Activated CD4-positive, alpha-beta T cell treated with anti-CD3 and anti-CD28 coated beads, Interleukin-2, Interleukin-4, amounts not matched to agents 100 ng/mL and 50 ng/mL, durations not matched to agents 16 hours and 8 hours (primary cell): ENCODE measurements around the gene MACROD1.

Experiments
- DNase-seq: peaks from one replicate; pipeline ENCODE4 v3.0.0-alpha.2; 2020; ENCODE audit warnings: low spot score

Gene MACROD1

GRCh38 chr11:64032050-64032449 lies 133.9 kb downstream of the MACROD1 start:
- no peak for DNase-seq

DNA sequence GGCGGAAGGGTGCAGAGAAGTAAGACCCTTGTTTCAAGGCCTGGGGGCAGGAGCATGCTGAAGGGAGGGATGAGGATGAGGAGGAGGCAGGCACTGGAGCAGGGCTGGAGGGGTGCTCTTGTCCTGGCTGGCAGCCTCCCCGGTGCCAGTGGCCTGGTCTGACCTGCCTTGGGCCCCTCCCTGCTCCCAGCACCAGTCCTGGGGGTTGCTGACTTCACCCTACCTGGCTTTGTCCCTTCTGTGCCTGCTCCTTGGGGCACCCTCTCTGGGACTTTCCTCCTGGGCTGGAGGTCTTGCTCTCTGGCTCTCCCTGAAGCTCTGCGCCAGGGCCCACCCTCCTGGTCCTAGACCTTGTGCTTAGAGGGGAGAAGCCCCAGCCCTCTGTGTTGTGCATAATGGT lies 134.9 kb downstream of the MACROD1 start:
- no peak for DNase-seq

DNA sequence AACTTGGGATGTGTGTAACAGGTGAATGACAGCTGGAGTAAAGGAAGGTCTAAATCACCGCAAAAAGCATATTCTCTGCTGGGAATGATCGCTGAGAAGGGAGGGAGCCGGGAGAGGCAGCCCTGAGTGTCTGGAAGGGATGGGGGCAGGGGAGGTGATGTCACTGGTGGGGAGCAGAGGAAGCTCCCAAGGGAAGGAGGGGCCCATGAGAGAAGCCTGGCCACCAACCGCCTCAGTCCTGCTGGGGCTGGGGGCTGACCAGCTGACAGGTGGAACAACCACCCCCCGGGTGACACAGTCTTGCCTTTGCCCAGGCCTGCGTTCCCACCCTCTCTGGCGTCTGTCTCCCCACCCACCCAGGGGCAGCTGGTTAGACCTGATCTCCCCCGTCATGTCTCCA lies 136.1 kb downstream of the MACROD1 start:
- no peak for DNase-seq

GRCh38 chr11:64028398-64029115 lies 137.4 kb downstream of the MACROD1 start:
- no peak for DNase-seq

- no peak for DNase-seq
These were observed 138.1 kb downstream of the MACROD1 start for GRCh38 chr11:64027651-64028397.

DNA sequence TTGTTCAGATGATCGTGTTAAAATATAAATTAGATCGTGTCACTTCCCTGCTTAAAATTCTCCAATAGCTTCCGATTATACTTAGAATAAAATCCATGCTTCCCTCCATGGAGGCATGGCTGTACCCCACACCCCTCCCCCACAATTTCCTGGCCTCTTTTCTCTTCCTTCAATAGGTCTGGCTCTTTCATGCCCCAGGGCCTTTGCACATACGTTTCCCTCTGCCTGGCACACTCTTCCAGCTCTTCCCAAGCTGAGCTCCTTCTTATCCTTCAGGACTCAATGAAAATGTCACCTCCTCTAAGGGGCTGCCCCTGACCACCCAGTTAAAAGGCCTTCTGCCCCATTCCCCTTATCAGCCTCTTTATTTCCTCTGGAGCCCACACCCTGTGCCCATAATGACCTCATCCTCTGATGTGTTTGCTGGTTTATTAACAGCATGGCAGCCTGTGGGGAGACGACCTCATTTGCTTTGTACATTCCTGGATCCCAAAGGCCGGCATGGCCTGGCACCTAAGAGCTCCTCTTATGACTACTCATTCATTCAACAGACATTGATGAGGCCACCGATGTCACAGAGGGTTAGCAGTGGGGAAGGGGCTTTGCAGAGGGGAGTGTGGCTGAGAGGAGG lies 139.2 kb downstream of the MACROD1 start:
- no peak for DNase-seq

GRCh38 chr11:64025205-64025604 lies 140.7 kb downstream of the MACROD1 start:
- DNase-seq, result no peak

GRCh38 chr11:64023712-64024710 lies 141.9 kb downstream of the MACROD1 start:
- no peak for DNase-seq

- DNase-seq, result no peak
These were observed 143.7 kb downstream of the MACROD1 start for GRCh38 chr11:64022125-64022784.

- no peak for DNase-seq
These were observed 144.2 kb downstream of the MACROD1 start for GRCh38 chr11:64021757-64022093.

GRCh38 chr11:64020976-64021756 lies 144.7 kb downstream of the MACROD1 start:
- DNase-seq, result no peak

DNA sequence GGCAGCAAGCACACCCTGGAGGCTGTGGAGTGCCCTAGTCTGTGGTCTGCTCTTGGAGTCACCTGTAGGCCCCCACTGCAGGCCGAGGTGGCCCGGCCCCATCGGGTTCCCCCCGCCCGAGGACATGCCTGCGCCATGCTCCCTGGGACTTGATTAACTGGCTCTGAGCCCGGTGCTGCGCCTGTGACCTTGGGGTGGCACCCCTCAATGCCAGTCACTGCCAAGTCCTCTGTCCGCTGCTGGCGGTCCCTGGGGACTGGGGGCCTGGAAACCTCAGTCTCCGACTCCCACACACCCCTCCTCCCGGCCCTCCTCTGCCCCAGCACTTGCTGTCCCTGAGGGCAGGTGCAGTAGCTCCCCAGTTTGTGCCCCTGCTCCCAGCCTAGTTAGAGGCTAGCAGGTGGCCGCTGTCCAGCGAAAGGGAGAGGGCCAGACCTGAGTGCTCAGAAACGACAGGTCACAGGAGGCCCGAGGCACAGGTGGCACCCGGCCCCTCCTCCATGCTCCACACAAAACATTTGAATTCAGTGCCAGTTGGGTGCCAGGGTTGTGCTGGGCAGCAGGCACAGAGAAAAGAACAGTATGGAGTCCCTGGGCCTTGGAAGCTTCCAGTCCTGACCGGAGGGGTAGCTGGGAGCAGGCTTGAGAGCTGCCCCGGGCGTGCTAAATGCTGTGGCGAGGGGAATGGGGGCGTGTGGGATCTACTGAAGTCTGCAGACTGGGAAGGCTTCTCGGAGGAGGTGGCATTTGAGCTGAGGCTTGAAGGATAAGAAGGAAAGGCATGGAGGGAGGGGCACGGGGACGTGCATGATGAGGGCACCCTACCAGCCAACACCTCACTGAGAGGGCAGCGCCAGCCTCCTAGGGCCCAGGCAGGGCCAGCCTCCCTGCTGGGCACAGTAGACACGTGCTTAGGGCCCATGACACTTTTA lies 146.5 kb downstream of the MACROD1 start:
- DNase-seq, result no peak

DNA sequence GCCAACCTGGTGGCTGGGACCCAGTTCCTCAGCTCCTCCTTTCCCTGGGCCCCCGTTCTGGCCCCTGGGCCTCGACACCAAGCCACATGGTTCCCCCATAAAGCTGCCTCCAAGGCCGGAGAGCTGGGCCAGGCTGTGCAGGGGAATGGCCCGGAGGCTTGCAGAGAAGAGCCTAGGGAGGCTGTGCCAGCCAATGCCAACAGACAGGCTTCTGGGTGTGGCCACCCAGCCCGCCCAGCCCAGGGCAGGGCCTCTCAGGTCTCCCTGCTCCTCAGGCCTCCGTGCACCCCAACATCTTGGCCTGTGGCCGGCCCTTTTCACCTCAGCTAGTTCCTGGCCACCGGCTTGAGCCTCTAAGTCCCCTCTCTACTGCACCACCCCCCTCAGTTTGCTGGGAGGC lies 147.6 kb downstream of the MACROD1 start:
- no peak for DNase-seq

GRCh38 chr11:64017945-64018224 lies 148.0 kb downstream of the MACROD1 start:
- no peak for DNase-seq

- no peak for DNase-seq
These were observed 149.7 kb downstream of the MACROD1 start for GRCh38 chr11:64015935-64016845.

DNA sequence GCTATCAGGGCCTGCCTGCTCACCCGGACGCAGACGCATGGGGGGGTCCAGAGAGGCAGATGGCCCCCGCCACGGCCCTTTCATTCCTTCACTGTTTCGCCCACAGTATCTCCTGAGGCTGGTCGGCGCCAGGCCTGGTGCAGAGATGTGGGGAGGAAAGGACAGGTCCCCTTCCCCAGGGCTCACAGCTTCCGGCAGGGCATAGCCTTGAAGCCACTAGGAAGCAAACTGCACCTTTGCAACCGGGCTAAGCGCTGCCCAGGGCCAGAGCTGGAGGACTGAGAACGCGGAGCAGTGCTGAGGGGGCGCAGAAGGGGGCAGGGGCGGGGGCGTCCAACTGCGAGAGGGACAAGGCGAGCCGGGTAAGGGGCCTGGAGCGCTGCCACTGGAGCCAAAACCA lies 150.4 kb downstream of the MACROD1 start:
- DNase-seq, result no peak

DNA sequence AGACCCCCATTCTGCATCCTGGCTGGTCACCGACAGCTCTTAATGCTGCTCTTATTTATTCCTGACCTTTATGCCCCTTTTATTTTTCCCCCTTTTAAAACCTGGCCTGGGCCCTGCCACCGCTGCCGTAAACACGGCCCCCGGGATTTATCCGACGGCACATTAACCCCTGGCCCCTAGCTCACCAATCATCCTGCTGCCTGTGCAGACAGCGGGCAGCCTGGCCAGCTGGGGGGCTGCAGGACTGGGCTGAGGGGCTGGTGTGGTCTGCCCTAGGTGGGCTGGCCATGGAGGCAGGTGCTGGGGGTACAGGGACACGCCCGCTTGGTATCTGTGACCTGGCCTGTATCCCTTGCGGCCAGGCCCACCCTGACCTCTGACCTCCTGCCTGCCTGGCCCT lies 151.6 kb downstream of the MACROD1 start:
- no peak for DNase-seq

GRCh38 chr11:64013141-64013896 lies 152.6 kb downstream of the MACROD1 start:
- no peak for DNase-seq
